ENCODE results near the gene INTS4. TPM values are rescaled to one million over a fixed set of nuclear protein-coding genes. Genes with fewer than 3 reads are reported as not detected.

The INTS4 gene
- total RNA-seq, 1 experiment from 2014 or later = 43.9 TPM

DNA sequence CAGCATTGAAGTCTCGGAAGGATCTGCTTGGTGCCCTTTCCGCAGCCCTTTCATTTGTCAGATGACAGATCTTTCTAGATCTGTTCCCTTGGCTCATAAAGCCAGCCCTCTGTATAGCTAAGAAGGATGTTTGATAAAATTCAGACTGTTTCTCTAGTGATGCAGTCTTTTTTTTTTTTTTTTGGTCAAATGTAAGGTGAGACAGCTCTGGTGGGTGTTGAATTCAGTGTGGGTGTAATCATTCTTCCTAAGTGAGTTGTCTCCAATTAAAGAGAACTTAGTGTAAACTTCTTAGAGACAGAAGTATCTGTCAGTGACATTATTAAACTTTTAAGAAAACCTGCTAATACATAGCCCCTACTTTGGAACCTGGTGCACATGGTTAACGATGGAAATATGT is 120.3 kb downstream of the INTS4 start:
- no TSS peak for BruUV-seq (replicated peaks)
- intact Hi-C loops (cut with micrococcal nuclease; ENCODE audit: unreplicated experiment) = no loop called here
- Mint-ChIP-seq H3K27ac (ENCODE audit: unreplicated experiment) (no peak overlapping the region), H3K27me3 (ENCODE audit: unreplicated experiment) (no peaks in the 10 kb centered on the region), H3K4me1 (ENCODE audit: low read depth, unreplicated experiment) (no peaks in the 10 kb centered on the region), H3K9me3 (ENCODE audit: low read depth, unreplicated experiment) (no peaks in the 10 kb centered on the region), H3K4me3 (ENCODE audit: low read depth, unreplicated experiment) (no peak overlapping the region), H3K36me3 (ENCODE audit: insufficient read depth, unreplicated experiment) (peaks cover 12% of the 10 kb centered on the region)
- DNase-seq = no peak
- TF ChIP-seq, protein P1, sequence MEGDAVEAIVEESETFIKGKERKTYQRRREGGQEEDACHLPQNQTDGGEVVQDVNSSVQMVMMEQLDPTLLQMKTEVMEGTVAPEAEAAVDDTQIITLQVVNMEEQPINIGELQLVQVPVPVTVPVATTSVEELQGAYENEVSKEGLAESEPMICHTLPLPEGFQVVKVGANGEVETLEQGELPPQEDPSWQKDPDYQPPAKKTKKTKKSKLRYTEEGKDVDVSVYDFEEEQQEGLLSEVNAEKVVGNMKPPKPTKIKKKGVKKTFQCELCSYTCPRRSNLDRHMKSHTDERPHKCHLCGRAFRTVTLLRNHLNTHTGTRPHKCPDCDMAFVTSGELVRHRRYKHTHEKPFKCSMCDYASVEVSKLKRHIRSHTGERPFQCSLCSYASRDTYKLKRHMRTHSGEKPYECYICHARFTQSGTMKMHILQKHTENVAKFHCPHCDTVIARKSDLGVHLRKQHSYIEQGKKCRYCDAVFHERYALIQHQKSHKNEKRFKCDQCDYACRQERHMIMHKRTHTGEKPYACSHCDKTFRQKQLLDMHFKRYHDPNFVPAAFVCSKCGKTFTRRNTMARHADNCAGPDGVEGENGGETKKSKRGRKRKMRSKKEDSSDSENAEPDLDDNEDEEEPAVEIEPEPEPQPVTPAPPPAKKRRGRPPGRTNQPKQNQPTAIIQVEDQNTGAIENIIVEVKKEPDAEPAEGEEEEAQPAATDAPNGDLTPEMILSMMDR (IDR thresholded peaks at IDR 0.05; ENCODE audit: unreplicated experiment) = no peak
- CTCF ChIA-PET = no interaction called here

DNA sequence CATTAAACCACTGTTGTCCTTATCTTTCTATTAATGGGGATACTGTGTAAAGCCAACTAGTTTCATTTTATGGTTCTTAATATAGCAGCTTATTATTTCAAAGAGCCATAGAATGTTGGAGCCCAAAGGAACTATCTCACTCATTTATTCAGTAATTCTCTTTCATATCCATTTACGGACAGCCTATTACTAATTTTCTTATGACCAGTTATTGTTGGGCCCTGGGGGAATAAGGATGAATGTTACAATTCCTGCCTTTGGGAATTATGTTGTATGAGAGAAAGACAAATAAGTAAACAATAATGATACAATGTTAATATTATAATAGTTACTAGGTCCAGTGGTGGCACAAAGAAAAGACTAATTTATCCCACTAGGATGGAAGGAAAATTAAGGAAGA is 121.1 kb downstream of the INTS4 start:
- Mint-ChIP-seq H3K27ac (ENCODE audit: unreplicated experiment) (no peak overlapping the region), H3K36me3 (ENCODE audit: insufficient read depth, unreplicated experiment) (peaks cover 9% of the 10 kb centered on the region), H3K9me3 (ENCODE audit: low read depth, unreplicated experiment) (no peaks in the 10 kb centered on the region), H3K4me3 (ENCODE audit: low read depth, unreplicated experiment) (no peak overlapping the region), H3K27me3 (ENCODE audit: unreplicated experiment) (no peaks in the 10 kb centered on the region), H3K4me1 (ENCODE audit: low read depth, unreplicated experiment) (no peaks in the 10 kb centered on the region)
- CTCF ChIA-PET = no interaction called here
- intact Hi-C loops (cut with micrococcal nuclease; ENCODE audit: unreplicated experiment) = no loop called here
- DNase-seq = no peak
- TF ChIP-seq, protein P1 (IDR thresholded peaks at IDR 0.05; ENCODE audit: unreplicated experiment) = no peak
- BruUV-seq (replicated peaks) = no TSS peak

DNA sequence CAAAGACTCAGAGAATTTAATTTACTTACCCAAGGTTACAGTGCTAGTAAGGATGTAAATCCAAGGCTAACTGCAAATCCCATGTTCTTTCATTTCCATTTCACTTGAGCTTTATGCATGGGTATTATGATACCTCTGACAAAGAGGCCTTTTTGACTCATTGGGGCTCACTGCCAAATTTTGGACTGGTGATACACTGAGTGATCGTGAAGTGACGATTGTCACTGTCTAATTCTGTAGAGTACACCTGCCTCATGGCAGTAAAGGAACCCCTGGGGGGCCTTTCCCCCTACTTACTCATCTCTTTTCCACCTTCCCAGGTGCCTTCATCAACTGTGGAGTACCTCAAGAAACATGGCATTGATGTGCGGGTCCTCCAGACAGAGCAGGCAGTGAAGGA is 122.6 kb downstream of the INTS4 start:
- Mint-ChIP-seq H3K27ac (ENCODE audit: unreplicated experiment) (no peak overlapping the region), H3K4me3 (ENCODE audit: low read depth, unreplicated experiment) (no peak overlapping the region), H3K27me3 (ENCODE audit: unreplicated experiment) (no peaks in the 10 kb centered on the region), H3K36me3 (ENCODE audit: insufficient read depth, unreplicated experiment) (peaks cover 9% of the 10 kb centered on the region), H3K9me3 (ENCODE audit: low read depth, unreplicated experiment) (no peaks in the 10 kb centered on the region), H3K4me1 (ENCODE audit: low read depth, unreplicated experiment) (no peaks in the 10 kb centered on the region)
- TF ChIP-seq, protein P1 (IDR thresholded peaks at IDR 0.05; ENCODE audit: unreplicated experiment) = no peak
- DNase-seq = no peak
- CTCF ChIA-PET = no interaction called here
- intact Hi-C loops (cut with micrococcal nuclease; ENCODE audit: unreplicated experiment) = no loop called here
- BruUV-seq (replicated peaks) = no TSS peak

DNA sequence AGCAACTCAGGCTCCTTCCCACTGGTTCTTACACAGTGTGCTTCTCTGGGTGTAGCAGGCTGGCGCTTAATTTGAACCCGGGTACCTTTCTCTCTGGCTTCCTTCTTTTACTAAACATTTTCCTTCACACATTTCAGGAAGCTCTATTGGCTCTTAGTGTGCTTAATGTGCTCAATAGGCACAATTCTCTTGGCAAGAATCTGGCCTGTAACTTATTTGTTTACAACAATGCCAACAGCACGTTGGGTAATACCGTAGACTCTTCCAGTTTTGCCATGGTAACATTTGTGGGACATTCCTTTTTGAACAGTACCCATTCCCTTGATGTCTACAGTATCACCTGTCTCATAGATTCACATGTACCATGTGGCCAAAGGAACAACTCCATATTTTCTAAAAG is 125.7 kb downstream of the INTS4 start:
- DNase-seq = no peak
- Mint-ChIP-seq H3K27me3 (ENCODE audit: unreplicated experiment) (no peaks in the 10 kb centered on the region), H3K36me3 (ENCODE audit: insufficient read depth, unreplicated experiment) (peaks cover 6% of the 10 kb centered on the region), H3K4me3 (ENCODE audit: low read depth, unreplicated experiment) (no peak overlapping the region), H3K4me1 (ENCODE audit: low read depth, unreplicated experiment) (no peaks in the 10 kb centered on the region), H3K9me3 (ENCODE audit: low read depth, unreplicated experiment) (no peaks in the 10 kb centered on the region), H3K27ac (ENCODE audit: unreplicated experiment) (no peak overlapping the region)
- intact Hi-C loops (cut with micrococcal nuclease; ENCODE audit: unreplicated experiment) = no loop called here
- no TSS peak for BruUV-seq (replicated peaks)
- CTCF ChIA-PET = interaction anchor here (0.9 kb wide), 1 partner anchor 10 kb away, joined by 5 read pairs; no protein-coding TSS in a partner anchor
- TF ChIP-seq, protein P1 (IDR thresholded peaks at IDR 0.05; ENCODE audit: unreplicated experiment) = no peak
